HG03135 (cell line): ENCODE data around the gene IL37.
A peak's percentile ranks its signal among the peaks of the same experiment; 100 is the strongest.

ENCODE experiments used
- ATAC-seq: cut with Tn5 transposase; IDR thresholded peaks from one replicate; pipeline ENCODE4 v1.9.1; 2021; ENCODE audit warnings: mild to moderate bottlenecking, moderate library complexity; ENCODE audit not compliant: unreplicated experiment

IL37 gene

GRCh38 chr2:112957511-112957910, 46.5 kb downstream of the IL37 start:
- no peak for ATAC-seq

GRCh38 chr2:112958428-112959108, 47.6 kb downstream of the IL37 start:
- peak; percentile 56 for ATAC-seq

GRCh38 chr2:112959109-112959812, 48.3 kb downstream of the IL37 start:
- ATAC-seq: no peak

GRCh38 chr2:112960230-112960825, 49.4 kb downstream of the IL37 start:
- no peak for ATAC-seq

- no peak for ATAC-seq
Measured at GRCh38 chr2:112962308-112963175, 51.6 kb downstream of the IL37 start.

- no peak for ATAC-seq
Measured at GRCh38 chr2:112967023-112967422, 56.1 kb downstream of the IL37 start.
